ENCODE data around the gene SLC30A5.

GRCh38 chr5:69046375-69046957 lies 47.3 kb upstream of the SLC30A5 start:
- TF ChIP-seq CTCF (IDR thresholded peaks at IDR 0.05; ENCODE audit: insufficient read depth, low read depth, low read length), result no peak
- no peak for TF ChIP-seq EZH2 (IDR thresholded peaks at IDR 0.05; ENCODE audit: insufficient read depth, low read length)

Measured in astrocyte (in vitro differentiated cells and primary cell).